DND-41 (cell line): ENCODE results near the gene INPP4A.

Experiments used
- ATAC-seq: fragments of 200-7000 bp; cut with Tn5 transposase; 3 replicates; pipeline ENCODE4 v1.9.1; 2021; ENCODE audit warnings: low read depth; ENCODE audit not compliant: insufficient read depth
- DNase-seq: peaks from one replicate; pipeline ENCODE4 v3.0.0-alpha.2; 2020
- H2AFZ ChIP-seq: 2 replicates; pipeline ENCODE4 v1.6.0; 2012; ENCODE audit warnings: low read depth, low read length
- H3K27ac ChIP-seq: 2 replicates; pipeline ENCODE4 v1.5.1; 2012; ENCODE audit warnings: low read length, inconsistent platforms
- H3K27me3 ChIP-seq: fragments of 200-600 bp; sonication (generic); 2 replicates; pipeline ENCODE4 v1.6.0; 2012; ENCODE audit warnings: low read length, mild to moderate bottlenecking, inconsistent platforms; ENCODE audit not compliant: insufficient read depth, poor library complexity
- H3K36me3 ChIP-seq: 2 replicates; pipeline ENCODE4 v1.5.1; 2012; ENCODE audit warnings: low read length, inconsistent platforms; ENCODE audit not compliant: insufficient read depth
- H3K4me1 ChIP-seq: 2 replicates; pipeline ENCODE4 v1.5.1; 2012; ENCODE audit warnings: mild to moderate bottlenecking, low read length; ENCODE audit not compliant: insufficient read depth
- H3K4me2 ChIP-seq: 2 replicates; pipeline ENCODE4 v1.6.0; 2012; ENCODE audit warnings: mild to moderate bottlenecking, moderate library complexity, low read length, inconsistent platforms; ENCODE audit not compliant: insufficient read depth
- H3K4me3 ChIP-seq, 2 experiments: fragments of 200-600 bp in 1 of 2; shearing (Covaris generic) in 1 of 2; 2 replicates each; pipeline ENCODE4 v1.5.1; 2012 to 2016; ENCODE audit warnings: inconsistent platforms in 2 of 2, low read length in 2 of 2, mild to moderate bottlenecking in 2 of 2, low read depth in 1 of 2, moderate library complexity in 1 of 2
- H3K79me2 ChIP-seq: 2 replicates; pipeline ENCODE4 v1.6.0; 2012; ENCODE audit warnings: low read length, inconsistent platforms; ENCODE audit not compliant: insufficient read depth
- H3K9ac ChIP-seq: 2 replicates; pipeline ENCODE4 v1.6.0; 2012; ENCODE audit warnings: low read depth, mild to moderate bottlenecking, inconsistent platforms, low read length, moderate library complexity
- H3K9me3 ChIP-seq: 2 replicates; pipeline ENCODE4 v1.5.1; 2012; ENCODE audit warnings: low read length, moderate library complexity, mild to moderate bottlenecking, inconsistent platforms; ENCODE audit not compliant: insufficient read depth, severe bottlenecking
- H4K20me1 ChIP-seq: 2 replicates; pipeline ENCODE4 v1.6.0; 2012; ENCODE audit warnings: low read length; ENCODE audit not compliant: insufficient read depth
- EZH2 ChIP-seq: IDR thresholded peaks from 3 replicates; pipeline ENCODE4 v1.6.1; 2012; ENCODE audit warnings: borderline replicate concordance, low read depth, mild to moderate bottlenecking, moderate library complexity, low read length, inconsistent platforms; ENCODE audit not compliant: severe bottlenecking
- TF ChIP-seq, protein P1 (sequence below): IDR thresholded peaks from 2 replicates; pipeline ENCODE4 v1.5.1; 2012; ENCODE audit warnings: borderline replicate concordance, low read length, moderate library complexity, mild to moderate bottlenecking; ENCODE audit not compliant: poor library complexity, severe bottlenecking; ENCODE audit errors: extremely low read depth

The INPP4A gene

GRCh38 chr2:98561018-98561417, 116.4 kb downstream of the INPP4A start:
- no peak overlapping the region for H3K4me3 ChIP-seq
- no peaks in the 10 kb centered on the region for H3K27me3 ChIP-seq
- no peaks in the 10 kb centered on the region for H3K9me3 ChIP-seq
- H3K9ac ChIP-seq: no peak overlapping the region
- no peak overlapping the region for H3K4me2 ChIP-seq
- no peak overlapping the region for H2AFZ ChIP-seq
- TF ChIP-seq, protein P1, sequence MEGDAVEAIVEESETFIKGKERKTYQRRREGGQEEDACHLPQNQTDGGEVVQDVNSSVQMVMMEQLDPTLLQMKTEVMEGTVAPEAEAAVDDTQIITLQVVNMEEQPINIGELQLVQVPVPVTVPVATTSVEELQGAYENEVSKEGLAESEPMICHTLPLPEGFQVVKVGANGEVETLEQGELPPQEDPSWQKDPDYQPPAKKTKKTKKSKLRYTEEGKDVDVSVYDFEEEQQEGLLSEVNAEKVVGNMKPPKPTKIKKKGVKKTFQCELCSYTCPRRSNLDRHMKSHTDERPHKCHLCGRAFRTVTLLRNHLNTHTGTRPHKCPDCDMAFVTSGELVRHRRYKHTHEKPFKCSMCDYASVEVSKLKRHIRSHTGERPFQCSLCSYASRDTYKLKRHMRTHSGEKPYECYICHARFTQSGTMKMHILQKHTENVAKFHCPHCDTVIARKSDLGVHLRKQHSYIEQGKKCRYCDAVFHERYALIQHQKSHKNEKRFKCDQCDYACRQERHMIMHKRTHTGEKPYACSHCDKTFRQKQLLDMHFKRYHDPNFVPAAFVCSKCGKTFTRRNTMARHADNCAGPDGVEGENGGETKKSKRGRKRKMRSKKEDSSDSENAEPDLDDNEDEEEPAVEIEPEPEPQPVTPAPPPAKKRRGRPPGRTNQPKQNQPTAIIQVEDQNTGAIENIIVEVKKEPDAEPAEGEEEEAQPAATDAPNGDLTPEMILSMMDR: no peak
- no peak for TF ChIP-seq EZH2
- H3K27ac ChIP-seq: no peak overlapping the region
- DNase-seq (no peak), ATAC-seq (no peak)
- peaks cover 67% of the 10 kb centered on the region for H3K36me3 ChIP-seq
- peaks cover 47% of the 10 kb centered on the region for H3K4me1 ChIP-seq
- no peaks in the 10 kb centered on the region for H4K20me1 ChIP-seq
- no peaks in the 10 kb centered on the region for H3K79me2 ChIP-seq

DNA sequence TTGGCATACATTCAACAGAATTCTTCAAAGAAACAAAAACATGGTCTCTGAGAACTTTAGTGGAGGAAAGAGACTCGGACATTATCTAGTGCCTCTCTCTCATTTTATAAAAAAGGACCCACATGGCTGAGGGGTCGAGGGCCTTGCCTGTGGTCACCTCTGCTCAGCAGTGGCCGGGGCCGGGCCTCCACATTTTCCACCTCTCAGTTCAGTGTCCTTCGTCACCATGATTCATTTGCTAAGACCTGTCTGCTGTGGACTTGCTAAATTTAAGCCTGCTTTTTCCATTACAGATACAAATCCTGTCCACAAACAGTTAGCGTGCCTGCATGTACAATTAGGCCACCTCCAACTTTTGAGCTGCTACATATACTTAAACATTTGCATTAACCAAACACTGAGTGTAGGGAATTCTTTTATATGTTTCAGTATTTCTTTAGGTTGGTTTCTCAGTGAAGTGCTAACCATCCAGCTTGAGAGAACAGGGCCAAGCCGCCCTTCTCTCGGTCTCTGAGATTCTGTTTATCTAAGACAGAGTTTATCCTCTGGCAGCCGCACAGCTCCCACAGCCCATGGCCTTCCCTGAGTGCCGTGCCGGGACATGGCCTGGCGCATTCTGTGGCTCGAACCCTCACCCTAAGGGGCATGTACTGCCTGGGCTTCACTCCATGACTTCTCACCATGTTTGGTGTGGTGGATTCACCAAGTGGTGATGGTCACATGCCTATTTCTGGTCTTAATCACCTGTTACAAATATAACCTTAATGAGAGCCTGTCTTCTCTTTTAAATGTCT, 117.4 kb downstream of the INPP4A start:
- TF ChIP-seq EZH2: no peak
- TF ChIP-seq, protein P1: no peak
- H3K36me3 ChIP-seq: peaks cover 72% of the 10 kb centered on the region
- no peak overlapping the region for H3K4me3 ChIP-seq
- DNase-seq: no peak
- H3K79me2 ChIP-seq: no peaks in the 10 kb centered on the region
- H3K4me2 ChIP-seq: no peak overlapping the region
- H3K27me3 ChIP-seq: no peaks in the 10 kb centered on the region
- no peak overlapping the region for H2AFZ ChIP-seq
- no peaks in the 10 kb centered on the region for H4K20me1 ChIP-seq
- no peak for ATAC-seq
- H3K9me3 ChIP-seq: no peaks in the 10 kb centered on the region
- H3K9ac ChIP-seq: no peak overlapping the region
- H3K4me1 ChIP-seq: peaks cover 36% of the 10 kb centered on the region
- peak overlapping the region; percentile 34; the same call in 1 of the 2 replicates for H3K27ac ChIP-seq

- Histone ChIP-seq H3K4me3 (no peak overlapping the region), H4K20me1 (no peaks in the 10 kb centered on the region), H3K9me3 (no peaks in the 10 kb centered on the region), H3K36me3 (peaks cover 77% of the 10 kb centered on the region), H3K79me2 (no peaks in the 10 kb centered on the region), H3K9ac (no peak overlapping the region), H3K27ac (no peak overlapping the region), H3K4me2 (no peak overlapping the region), H2AFZ (no peak overlapping the region), H3K4me1 (peaks cover 28% of the 10 kb centered on the region), H3K27me3 (no peaks in the 10 kb centered on the region)
- DNase-seq: no peak
- ATAC-seq: no peak
- TF ChIP-seq, protein P1: no peak
- no peak for TF ChIP-seq EZH2
Observed at GRCh38 chr2:98563394-98563793, 118.7 kb downstream of the INPP4A start.
